Parathyroid adenoma (tissue), 2 donors: Measurements from ENCODE around the gene COL18A1.

Experiments
- H2AFZ ChIP-seq: fragments of 300-600 bp; sonication (generic); one replicate; pipeline ENCODE4 v1.7.0; 2017; ENCODE audit warnings: antibody characterized with exemption, mild to moderate bottlenecking
- H3K27ac ChIP-seq: fragments of 300-600 bp; sonication (generic); one replicate; pipeline ENCODE4 v1.7.0; 2017
- H3K27me3 ChIP-seq: fragments of 300-600 bp; sonication (generic); one replicate; pipeline ENCODE4 v1.7.0; 2017; ENCODE audit warnings: low read length; ENCODE audit not compliant: control insufficient read depth, insufficient read depth
- H3K36me3 ChIP-seq: fragments of 300-600 bp; sonication (generic); one replicate; pipeline ENCODE4 v1.7.0; 2017; ENCODE audit warnings: low read length; ENCODE audit not compliant: control insufficient read depth, insufficient read depth
- H3K4me1 ChIP-seq: fragments of 300-600 bp; sonication (generic); one replicate; pipeline ENCODE4 v1.7.0; 2017; ENCODE audit warnings: control low read depth
- H3K4me2 ChIP-seq: fragments of 300-600 bp; sonication (generic); one replicate; pipeline ENCODE4 v1.7.0; 2017; ENCODE audit warnings: low read length
- H3K4me3 ChIP-seq: fragments of 300-600 bp; sonication (generic); one replicate; pipeline ENCODE4 v1.7.0; 2017; ENCODE audit warnings: low read depth, low read length
- H3K79me2 ChIP-seq: fragments of 300-600 bp; sonication (generic); one replicate; pipeline ENCODE4 v1.7.0; 2017; ENCODE audit warnings: control low read depth
- H3K9ac ChIP-seq: fragments of 300-600 bp; sonication (generic); one replicate; pipeline ENCODE4 v1.7.0; 2017; ENCODE audit warnings: mild to moderate bottlenecking
- H3K9me3 ChIP-seq: fragments of 300-600 bp; sonication (generic); one replicate; pipeline ENCODE4 v1.7.0; 2017; ENCODE audit warnings: low read length; ENCODE audit not compliant: control insufficient read depth
- CTCF ChIP-seq: fragments of 300-600 bp; sonication (generic); IDR thresholded peaks from one replicate; pipeline ENCODE4 v1.7.0; 2017; ENCODE audit warnings: antibody characterized with exemption, mild to moderate bottlenecking
- donor health status: primary hyperparathyroidism.

COL18A1 gene

GRCh38 chr21:45547545-45547900 lies 142.6 kb downstream of the COL18A1 start:
- no peaks in the 10 kb centered on the region for H3K9me3 ChIP-seq
- H3K9ac ChIP-seq = no peak overlapping the region
- no peak overlapping the region for H3K4me2 ChIP-seq
- no peaks in the 10 kb centered on the region for H3K79me2 ChIP-seq
- no peak overlapping the region for H3K4me3 ChIP-seq
- no peaks in the 10 kb centered on the region for H3K36me3 ChIP-seq
- H3K27me3 ChIP-seq = no peaks in the 10 kb centered on the region
- no peaks in the 10 kb centered on the region for H3K4me1 ChIP-seq
- H3K27ac ChIP-seq = no peak overlapping the region
- TF ChIP-seq CTCF = no peak
- H2AFZ ChIP-seq = no peak overlapping the region

- no peak for TF ChIP-seq CTCF
- Histone ChIP-seq H3K27ac (no peak overlapping the region), H3K27me3 (no peaks in the 10 kb centered on the region), H3K4me3 (no peak overlapping the region), H3K9ac (no peak overlapping the region), H3K4me1 (no peaks in the 10 kb centered on the region), H3K79me2 (no peaks in the 10 kb centered on the region), H3K9me3 (no peaks in the 10 kb centered on the region), H2AFZ (no peak overlapping the region), H3K36me3 (no peaks in the 10 kb centered on the region), H3K4me2 (no peak overlapping the region)
Measured at GRCh38 chr21:45548711-45549491, 143.9 kb downstream of the COL18A1 start.

GRCh38 chr21:45549626-45550463 lies 144.9 kb downstream of the COL18A1 start:
- Histone ChIP-seq H3K27me3 (no peaks in the 10 kb centered on the region), H3K9ac (no peak overlapping the region), H3K4me3 (no peak overlapping the region), H3K27ac (no peak overlapping the region), H3K9me3 (no peaks in the 10 kb centered on the region), H2AFZ (no peak overlapping the region), H3K36me3 (no peaks in the 10 kb centered on the region), H3K4me1 (no peaks in the 10 kb centered on the region), H3K79me2 (no peaks in the 10 kb centered on the region), H3K4me2 (no peak overlapping the region)
- TF ChIP-seq CTCF = no peak

- no peak for TF ChIP-seq CTCF
- H3K4me2 ChIP-seq = no peak overlapping the region
- no peaks in the 10 kb centered on the region for H3K9me3 ChIP-seq
- no peak overlapping the region for H3K4me3 ChIP-seq
- H3K27me3 ChIP-seq = no peaks in the 10 kb centered on the region
- H3K4me1 ChIP-seq = no peaks in the 10 kb centered on the region
- H3K79me2 ChIP-seq = no peaks in the 10 kb centered on the region
- H3K36me3 ChIP-seq = no peaks in the 10 kb centered on the region
- no peak overlapping the region for H3K9ac ChIP-seq
- H2AFZ ChIP-seq = no peak overlapping the region
- no peak overlapping the region for H3K27ac ChIP-seq
Measured at GRCh38 chr21:45550522-45551210, 145.7 kb downstream of the COL18A1 start.
